NCI-H1694 treated with DMSO at 0.1 percent for 48 hours (cell line): ENCODE data around the gene SARM1.

Source experiments
- DNase-seq: peaks from one replicate; lab custom pipeline; 2025; lab: John Stamatoyannopoulos, UW

SARM1 gene

GRCh38 chr17:28368915-28369683 is 2.4 kb upstream of the SARM1 start:
- DNase-seq, result no peak

- DNase-seq, result no peak
These were observed 1.8 kb upstream of the SARM1 start for GRCh38 chr17:28369684-28370034.

- no peak for DNase-seq
These were observed 1.3 kb upstream of the SARM1 start, which contains the start of gene VTN for GRCh38 chr17:28370035-28370743. TSS of gene VTN (minus strand) at chr17:28370307. CDS start at chr17:28370203, 104 bp downstream.

GRCh38 chr17:28370744-28371103 is 770 bp upstream of the SARM1 start:
- no peak for DNase-seq

GRCh38 chr17:28372203-28372944 is 880 bp downstream of the SARM1 start:
- DNase-seq, result no peak

- peak; percentile 13 for DNase-seq
These were observed 1.4 kb downstream of the SARM1 start for GRCh38 chr17:28372945-28373274.

GRCh38 chr17:28379814-28380801 is 8.6 kb downstream of the SARM1 start:
- no peak for DNase-seq

GRCh38 chr17:28381141-28381825 is 9.8 kb downstream of the SARM1 start:
- no peak for DNase-seq

GRCh38 chr17:28384281-28385036 is 13.0 kb downstream of the SARM1 start:
- no peak for DNase-seq

GRCh38 chr17:28385037-28385400 is 13.5 kb downstream of the SARM1 start:
- DNase-seq, result no peak

GRCh38 chr17:28385406-28385805 is 13.9 kb downstream of the SARM1 start:
- DNase-seq, result no peak

GRCh38 chr17:28386391-28386790 is 14.9 kb downstream of the SARM1 start:
- no peak for DNase-seq

- DNase-seq, result no peak
These were observed 16.6 kb downstream of the SARM1 start for GRCh38 chr17:28388106-28388505.

GRCh38 chr17:28390141-28390540 is 18.6 kb downstream of the SARM1 start:
- no peak for DNase-seq

- no peak for DNase-seq
These were observed 19.1 kb downstream of the SARM1 start for GRCh38 chr17:28390563-28390962.

GRCh38 chr17:28390984-28391383 is 19.5 kb downstream of the SARM1 start:
- DNase-seq, result no peak

GRCh38 chr17:28391401-28391800 is 19.9 kb downstream of the SARM1 start:
- DNase-seq, result no peak

GRCh38 chr17:28392491-28392890 is 21.0 kb downstream of the SARM1 start:
- no peak for DNase-seq

GRCh38 chr17:28394337-28395116 is 23.0 kb downstream of the SARM1 start:
- DNase-seq, result no peak

- no peak for DNase-seq
These were observed 23.9 kb downstream of the SARM1 start for GRCh38 chr17:28395426-28395825.
